Lower leg skin (tissue), 3 donors: ENCODE measurements around the gene ME2.
"Not testable (repeated sequence)": the region's sequence is repeated elsewhere in the genome, so short reads cannot be mapped to it uniquely, and the experiment has no call there.

Source experiments
- CTCF ChIP-seq, 3 donors: fragments of 450-650 bp; IDR thresholded peaks; one replicate each; pipeline ENCODE4 v1.5.1; 2016; ENCODE audit warnings: antibody characterized with exemption in 3 of 3, mild to moderate bottlenecking in 3 of 3, moderate library complexity in 2 of 3
- POLR2A ChIP-seq, 2 donors: fragments of 450-650 bp; IDR thresholded peaks; one replicate each; pipeline ENCODE4 v1.6.1; 2016 to 2017; ENCODE audit warnings: antibody characterized with exemption in 2 of 2, mild to moderate bottlenecking in 1 of 2, moderate library complexity in 1 of 2

GRCh38 chr18:50945918-50946317, 67.0 kb downstream of the ME2 start:
- TF ChIP-seq CTCF, POLR2A (IDR thresholded peaks at IDR 0.05): not testable (repeated sequence)
